Keratinocyte (primary cell): ENCODE results near the gene TMEM176B.

Experiments
- EZH2 ChIP-seq: IDR thresholded peaks from one replicate; pipeline ENCODE4 v1.6.1; 2012; ENCODE audit warnings: inconsistent platforms, mild to moderate bottlenecking, low read length, moderate library complexity
- TF ChIP-seq, protein P1 (sequence below), 3 experiments: IDR thresholded peaks in 1 of 3; conservative IDR thresholded peaks in 1 of 3; optimal IDR thresholded peaks in 1 of 3; 2 replicates in 2 of 3; 3 replicates in 1 of 3; pipeline versions ENCODE3 to v1.5.1; 2011; ENCODE audit warnings: low read length in 3 of 3, mild to moderate bottlenecking in 3 of 3, moderate library complexity in 2 of 3, control low read depth in 1 of 3, inconsistent platforms in 1 of 3; ENCODE audit not compliant: insufficient read depth in 2 of 3; ENCODE audit errors: extremely low read depth in 1 of 3

DNA sequence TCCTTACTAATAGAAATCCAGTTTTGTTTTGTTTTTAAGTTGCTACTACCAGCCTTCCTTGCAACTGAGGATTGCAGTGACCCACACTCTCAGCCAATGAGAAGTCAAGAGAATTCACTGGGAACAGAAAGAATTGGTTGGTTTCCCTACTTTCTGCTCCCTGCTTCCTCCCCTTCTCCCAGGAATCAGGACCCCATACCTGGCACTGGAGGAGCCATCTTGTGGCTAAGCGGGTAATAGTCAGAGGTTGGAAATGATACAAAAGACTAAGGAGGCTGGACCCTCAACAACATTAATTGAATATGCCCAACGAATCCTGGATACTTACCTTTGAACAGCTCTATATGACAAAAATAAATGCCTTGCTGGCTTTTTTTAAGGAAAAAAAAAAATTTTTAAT is 6.7 kb upstream of the TMEM176B start:
- TF ChIP-seq, protein P1, sequence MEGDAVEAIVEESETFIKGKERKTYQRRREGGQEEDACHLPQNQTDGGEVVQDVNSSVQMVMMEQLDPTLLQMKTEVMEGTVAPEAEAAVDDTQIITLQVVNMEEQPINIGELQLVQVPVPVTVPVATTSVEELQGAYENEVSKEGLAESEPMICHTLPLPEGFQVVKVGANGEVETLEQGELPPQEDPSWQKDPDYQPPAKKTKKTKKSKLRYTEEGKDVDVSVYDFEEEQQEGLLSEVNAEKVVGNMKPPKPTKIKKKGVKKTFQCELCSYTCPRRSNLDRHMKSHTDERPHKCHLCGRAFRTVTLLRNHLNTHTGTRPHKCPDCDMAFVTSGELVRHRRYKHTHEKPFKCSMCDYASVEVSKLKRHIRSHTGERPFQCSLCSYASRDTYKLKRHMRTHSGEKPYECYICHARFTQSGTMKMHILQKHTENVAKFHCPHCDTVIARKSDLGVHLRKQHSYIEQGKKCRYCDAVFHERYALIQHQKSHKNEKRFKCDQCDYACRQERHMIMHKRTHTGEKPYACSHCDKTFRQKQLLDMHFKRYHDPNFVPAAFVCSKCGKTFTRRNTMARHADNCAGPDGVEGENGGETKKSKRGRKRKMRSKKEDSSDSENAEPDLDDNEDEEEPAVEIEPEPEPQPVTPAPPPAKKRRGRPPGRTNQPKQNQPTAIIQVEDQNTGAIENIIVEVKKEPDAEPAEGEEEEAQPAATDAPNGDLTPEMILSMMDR (optimal IDR thresholded peaks at IDR 0.05 in 1 of 3, IDR thresholded peaks at IDR 0.05 in 1 of 3, conservative IDR thresholded peaks at IDR 0.05 in 1 of 3; ENCODE audit: extremely low read depth in 1 of 3, insufficient read depth in 2 of 3, low read length in 3 of 3) = no peak
- no peak for TF ChIP-seq EZH2
